ENCODE measurements around the gene NRL. TPM values are rescaled to one million over a fixed set of nuclear protein-coding genes. Genes with fewer than 3 reads are reported as not detected.
A peak's percentile ranks its signal among the peaks of the same experiment; 100 is the strongest.

NRL gene
- total RNA-seq, 1 donor from 2014 or later: 0.48 TPM

GRCh38 chr14:24081739-24082211 lies 33.0 kb downstream of the NRL start:
- Histone ChIP-seq H4K20me1 (ENCODE audit: insufficient read depth, low read length) (no peaks in the 10 kb centered on the region), H3K27me3 (ENCODE audit: insufficient read depth, low read length) (peaks cover 35% of the 10 kb centered on the region), H3K9ac (ENCODE audit: low read length) (no peak overlapping the region), H3K79me2 (ENCODE audit: insufficient read depth, low read length) (no peaks in the 10 kb centered on the region), H3K4me2 (ENCODE audit: low read length) (peak overlapping the region; percentile 98), H3K4me1 (ENCODE audit: insufficient read depth, low read length) (peaks cover 10% of the 10 kb centered on the region), H3K9me3 (ENCODE audit: insufficient read depth, low read depth, low read length) (no peaks in the 10 kb centered on the region), H3K36me3 (ENCODE audit: insufficient read depth, low read length) (no peaks in the 10 kb centered on the region), H3K27ac (ENCODE audit: low read depth, low read length) (no peak overlapping the region), H2AFZ (ENCODE audit: low read depth, low read length) (no peak overlapping the region), H3K4me3 (ENCODE audit: insufficient read depth, low read depth, low read length) (no peak overlapping the region)
- no peaks in the 10 kb centered on the region for H3K9me3 Mint-ChIP-seq (ENCODE audit: unreplicated experiment)
- H3K4me3 Mint-ChIP-seq (ENCODE audit: unreplicated experiment): peak overlapping the region; percentile 84
- H3K4me1 Mint-ChIP-seq (ENCODE audit: low read depth, unreplicated experiment): no peaks in the 10 kb centered on the region
- peaks cover 78% of the 10 kb centered on the region for H3K27me3 Mint-ChIP-seq (ENCODE audit: low read depth, unreplicated experiment)
- no peak overlapping the region for H3K27ac Mint-ChIP-seq (ENCODE audit: unreplicated experiment)
- no peaks in the 10 kb centered on the region for H3K36me3 Mint-ChIP-seq (ENCODE audit: low read depth, unreplicated experiment)
- TF ChIP-seq CTCF (IDR thresholded peaks at IDR 0.05; ENCODE audit: insufficient read depth, low read depth, low read length) (no peak), EZH2 (IDR thresholded peaks at IDR 0.05; ENCODE audit: insufficient read depth, low read length) (peak; percentile 42)
- DNase-seq (ENCODE audit: low read depth): no peak
- FAIRE-seq: no peak

- Histone ChIP-seq H3K4me2 (ENCODE audit: low read length) (peak overlapping the region; percentile 98), H3K79me2 (ENCODE audit: insufficient read depth, low read length) (no peaks in the 10 kb centered on the region), H3K4me3 (ENCODE audit: insufficient read depth, low read depth, low read length) (peak overlapping the region; percentile 60), H3K4me1 (ENCODE audit: insufficient read depth, low read length) (peaks cover 10% of the 10 kb centered on the region), H3K27me3 (ENCODE audit: insufficient read depth, low read length) (peaks cover 35% of the 10 kb centered on the region), H4K20me1 (ENCODE audit: insufficient read depth, low read length) (no peaks in the 10 kb centered on the region), H2AFZ (ENCODE audit: low read depth, low read length) (peak overlapping the region; percentile 86), H3K9me3 (ENCODE audit: insufficient read depth, low read depth, low read length) (no peaks in the 10 kb centered on the region), H3K36me3 (ENCODE audit: insufficient read depth, low read length) (no peaks in the 10 kb centered on the region), H3K27ac (ENCODE audit: low read depth, low read length) (no peak overlapping the region), H3K9ac (ENCODE audit: low read length) (peak overlapping the region; percentile 57)
- DNase-seq (ENCODE audit: low read depth): peak; percentile 8
- no peaks in the 10 kb centered on the region for H3K4me1 Mint-ChIP-seq (ENCODE audit: low read depth, unreplicated experiment)
- no peak for FAIRE-seq
- H3K27me3 Mint-ChIP-seq (ENCODE audit: low read depth, unreplicated experiment): peaks cover 78% of the 10 kb centered on the region
- peak overlapping the region; percentile 76 for H3K4me3 Mint-ChIP-seq (ENCODE audit: unreplicated experiment)
- H3K27ac Mint-ChIP-seq (ENCODE audit: unreplicated experiment): no peak overlapping the region
- H3K36me3 Mint-ChIP-seq (ENCODE audit: low read depth, unreplicated experiment): no peaks in the 10 kb centered on the region
- TF ChIP-seq EZH2 (IDR thresholded peaks at IDR 0.05; ENCODE audit: insufficient read depth, low read length): peak; percentile 65
- no peak for TF ChIP-seq CTCF (IDR thresholded peaks at IDR 0.05; ENCODE audit: insufficient read depth, low read depth, low read length)
- H3K9me3 Mint-ChIP-seq (ENCODE audit: unreplicated experiment): no peaks in the 10 kb centered on the region
Observed at GRCh38 chr14:24080888-24081738, 33.6 kb downstream of the NRL start.

- H3K27me3 ChIP-seq (ENCODE audit: insufficient read depth, low read length): peaks cover 35% of the 10 kb centered on the region
Observed at GRCh38 chr14:24080142-24080530, 34.6 kb downstream of the NRL start.

More at GRCh38 chr14:24080142-24080530, 34.6 kb downstream of the NRL start:
- Histone ChIP-seq H3K4me2 (ENCODE audit: low read length) (no peak overlapping the region), H2AFZ (ENCODE audit: low read depth, low read length) (no peak overlapping the region), H3K9me3 (ENCODE audit: insufficient read depth, low read depth, low read length) (no peaks in the 10 kb centered on the region), H3K36me3 (ENCODE audit: insufficient read depth, low read length) (no peaks in the 10 kb centered on the region), H3K27ac (ENCODE audit: low read depth, low read length) (no peak overlapping the region), H3K9ac (ENCODE audit: low read length) (no peak overlapping the region), H3K4me1 (ENCODE audit: insufficient read depth, low read length) (peaks cover 10% of the 10 kb centered on the region), H4K20me1 (ENCODE audit: insufficient read depth, low read length) (no peaks in the 10 kb centered on the region), H3K79me2 (ENCODE audit: insufficient read depth, low read length) (no peaks in the 10 kb centered on the region), H3K4me3 (ENCODE audit: insufficient read depth, low read depth, low read length) (no peak overlapping the region)
- H3K36me3 Mint-ChIP-seq (ENCODE audit: low read depth, unreplicated experiment): no peaks in the 10 kb centered on the region
- H3K4me3 Mint-ChIP-seq (ENCODE audit: unreplicated experiment): peak overlapping the region; percentile 65
- no peaks in the 10 kb centered on the region for H3K9me3 Mint-ChIP-seq (ENCODE audit: unreplicated experiment)
- FAIRE-seq (no peak), DNase-seq (ENCODE audit: low read depth) (no peak)
- no peaks in the 10 kb centered on the region for H3K4me1 Mint-ChIP-seq (ENCODE audit: low read depth, unreplicated experiment)
- no peak for TF ChIP-seq CTCF (IDR thresholded peaks at IDR 0.05; ENCODE audit: insufficient read depth, low read depth, low read length)
- no peak for TF ChIP-seq EZH2 (IDR thresholded peaks at IDR 0.05; ENCODE audit: insufficient read depth, low read length)
- H3K27ac Mint-ChIP-seq (ENCODE audit: unreplicated experiment): no peak overlapping the region
- peaks cover 79% of the 10 kb centered on the region for H3K27me3 Mint-ChIP-seq (ENCODE audit: low read depth, unreplicated experiment)
